ENCODE results near the gene UBR1.
"Not testable (repeated sequence)": the region's sequence is repeated elsewhere in the genome, so short reads cannot be mapped to it uniquely, and the experiment has no call there.

UBR1 gene

GRCh38 chr15:43048935-43049334, 56.9 kb downstream of the UBR1 start:
- no peak for DNase-seq

DNA sequence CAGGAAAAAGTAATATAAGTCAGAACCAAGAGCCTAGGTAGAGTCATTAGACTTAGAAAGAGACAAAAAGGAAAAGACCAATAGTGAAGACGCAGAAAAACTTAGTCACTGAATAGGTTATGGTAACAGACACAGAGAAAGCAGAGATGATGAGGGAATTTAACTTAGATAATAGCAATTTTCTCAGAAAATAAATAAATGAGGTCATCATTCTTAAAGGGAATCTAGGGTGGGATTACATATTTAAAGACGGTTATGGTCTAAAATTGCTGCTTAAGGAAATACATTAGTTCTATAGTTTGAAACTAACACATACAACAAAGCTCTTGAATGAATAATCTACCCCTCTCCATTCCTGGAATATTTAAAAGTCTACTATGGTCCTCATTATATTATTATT, 59.4 kb downstream of the UBR1 start:
- no peak for DNase-seq

DNA sequence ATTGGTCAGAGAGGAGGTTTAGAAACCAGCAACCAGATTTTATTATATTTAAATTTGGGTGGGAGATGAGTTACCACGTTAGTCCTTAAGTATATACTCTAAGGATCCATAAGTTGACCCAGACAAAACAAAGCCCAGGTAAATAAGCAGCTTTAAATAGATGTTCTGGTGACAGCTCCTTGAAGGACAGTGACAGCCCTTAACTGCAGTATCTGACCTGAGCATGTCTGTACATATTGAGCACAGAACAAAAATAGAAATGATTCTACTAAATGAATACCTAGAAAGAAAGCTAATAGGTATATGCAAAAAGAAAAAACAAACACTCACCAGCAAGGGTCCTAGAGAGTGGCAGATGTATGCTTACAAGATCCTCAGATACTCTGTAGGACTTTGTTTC, 63.0 kb downstream of the UBR1 start:
- DNase-seq: no peak

DNA sequence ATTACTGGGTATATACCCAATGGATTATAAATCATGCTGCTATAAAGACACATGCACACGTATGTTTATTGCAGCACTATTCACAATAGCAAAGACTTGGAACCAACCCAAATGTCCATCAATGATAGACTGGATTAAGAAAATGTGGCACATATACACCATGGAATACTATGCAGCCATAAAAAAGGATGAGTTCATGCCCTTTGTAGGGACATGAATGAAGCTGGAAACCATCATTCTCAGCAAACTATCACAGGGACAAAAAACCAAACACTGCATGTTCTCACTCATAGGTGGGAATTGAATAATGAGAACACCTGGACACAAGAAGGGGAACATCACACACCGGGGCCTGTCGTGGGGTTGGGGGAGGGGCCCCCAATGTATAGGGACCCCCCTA, 64.8 kb downstream of the UBR1 start:
- DNase-seq: not testable (repeated sequence)

DNA sequence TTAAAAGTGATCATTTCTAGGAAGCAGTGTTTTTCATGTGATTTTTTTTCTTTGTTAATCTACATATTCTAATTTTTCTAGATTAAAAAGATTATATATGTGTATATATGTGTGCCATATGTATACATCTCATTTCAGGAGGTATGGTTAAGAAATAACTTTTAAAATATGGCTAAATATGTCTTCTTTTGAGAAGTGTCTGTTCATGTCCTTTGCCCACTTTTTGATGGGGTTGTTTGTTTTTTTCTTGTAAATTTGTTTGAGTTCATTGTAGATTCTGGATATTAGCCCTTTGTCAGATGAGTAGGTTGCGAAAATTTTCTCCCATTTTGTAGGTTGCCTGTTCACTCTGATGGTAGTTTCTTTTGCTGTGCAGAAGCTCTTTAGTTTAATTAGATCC, 70.6 kb downstream of the UBR1 start:
- not testable (repeated sequence) for DNase-seq

- peak; percentile 34 to 75 (median 56) for DNase-seq
These were observed 76.4 kb downstream of the UBR1 start for GRCh38 chr15:43029476-43029875.

DNA sequence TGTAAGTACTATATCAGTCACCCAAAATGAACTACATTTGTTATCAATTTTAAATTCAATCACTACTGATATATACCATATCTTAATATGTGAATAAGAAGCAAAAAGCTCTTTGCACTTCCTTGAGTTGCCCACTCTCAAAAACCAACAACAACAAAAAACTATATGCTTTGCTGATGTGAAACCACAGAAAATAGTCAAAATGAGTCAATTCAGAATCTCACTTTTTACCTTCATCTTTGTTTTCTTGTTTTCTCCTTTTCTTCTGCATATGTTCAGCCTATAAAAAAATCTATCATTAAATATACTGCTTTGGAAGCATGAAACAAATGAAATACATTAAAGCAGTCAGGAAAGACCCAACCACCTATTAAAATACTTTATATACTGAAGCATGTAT, 80.7 kb downstream of the UBR1 start:
- DNase-seq: no peak

DNA sequence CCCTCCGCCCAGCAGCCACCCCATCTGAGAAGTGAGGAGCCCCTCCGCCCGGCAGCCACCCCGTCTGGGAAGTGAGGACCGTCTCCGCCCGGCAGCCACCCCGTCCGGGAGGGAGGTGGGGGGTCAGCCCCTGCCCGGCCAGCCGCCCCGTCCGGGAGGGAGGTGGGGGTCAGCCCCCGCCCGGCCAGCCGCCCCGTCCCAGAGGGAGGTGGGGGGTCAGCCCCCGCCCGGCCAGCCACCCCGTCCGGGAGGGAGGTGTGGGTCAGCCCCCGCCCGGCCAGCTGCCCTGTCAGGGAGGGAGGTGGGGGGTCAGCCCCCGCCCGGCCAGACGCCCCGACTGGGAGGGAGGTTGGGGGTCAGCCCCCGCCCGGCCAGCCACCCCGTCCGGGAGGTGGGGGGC, 91.2 kb downstream of the UBR1 start:
- DNase-seq: not testable (repeated sequence)

DNA sequence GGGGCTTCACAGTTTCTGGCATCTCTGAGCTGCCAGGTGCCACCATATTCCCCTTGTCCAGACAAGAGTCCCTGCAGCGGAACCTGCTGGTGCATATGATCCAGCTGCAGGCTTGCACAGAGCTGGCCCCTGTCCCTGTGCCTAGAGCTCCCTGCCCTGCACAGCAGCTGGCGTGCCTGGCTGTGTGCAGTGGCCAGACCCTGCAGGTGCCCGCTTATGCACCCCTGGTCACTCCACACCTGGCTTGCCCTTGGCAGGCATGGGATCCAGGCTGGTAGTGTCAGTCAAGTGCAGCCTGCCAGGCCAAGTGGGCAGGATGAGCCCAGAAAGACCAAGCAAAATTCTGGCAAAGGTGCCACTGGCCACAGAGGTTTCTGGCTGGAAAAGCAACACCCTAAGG, 96.6 kb downstream of the UBR1 start:
- no peak for DNase-seq

DNA sequence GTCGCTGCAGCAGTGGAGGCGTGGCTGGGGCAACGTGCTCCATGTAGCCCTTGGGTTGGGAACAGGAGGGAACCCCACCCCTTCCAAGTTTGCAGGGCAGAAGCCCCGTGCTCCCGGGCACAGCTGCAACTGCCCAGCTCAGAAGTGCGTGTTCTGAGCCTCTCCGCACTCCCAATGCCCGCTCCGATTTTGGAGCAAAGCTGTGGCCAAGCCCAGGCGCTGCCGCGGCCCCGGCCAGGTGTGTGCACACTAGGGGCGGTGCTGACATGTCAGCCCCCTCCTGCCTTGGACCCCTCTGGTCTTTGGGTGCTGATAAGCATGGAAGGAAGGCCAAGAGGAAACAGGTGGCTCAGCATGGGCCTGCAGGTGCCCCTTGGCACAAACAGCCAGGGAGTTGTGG, 97.7 kb downstream of the UBR1 start:
- no peak for DNase-seq

- DNase-seq: no peak
These were observed 98.3 kb downstream of the UBR1 start for GRCh38 chr15:43007551-43007950.

- DNase-seq: no peak
These were observed 98.8 kb downstream of the UBR1 start for GRCh38 chr15:43006991-43007390.

DNA sequence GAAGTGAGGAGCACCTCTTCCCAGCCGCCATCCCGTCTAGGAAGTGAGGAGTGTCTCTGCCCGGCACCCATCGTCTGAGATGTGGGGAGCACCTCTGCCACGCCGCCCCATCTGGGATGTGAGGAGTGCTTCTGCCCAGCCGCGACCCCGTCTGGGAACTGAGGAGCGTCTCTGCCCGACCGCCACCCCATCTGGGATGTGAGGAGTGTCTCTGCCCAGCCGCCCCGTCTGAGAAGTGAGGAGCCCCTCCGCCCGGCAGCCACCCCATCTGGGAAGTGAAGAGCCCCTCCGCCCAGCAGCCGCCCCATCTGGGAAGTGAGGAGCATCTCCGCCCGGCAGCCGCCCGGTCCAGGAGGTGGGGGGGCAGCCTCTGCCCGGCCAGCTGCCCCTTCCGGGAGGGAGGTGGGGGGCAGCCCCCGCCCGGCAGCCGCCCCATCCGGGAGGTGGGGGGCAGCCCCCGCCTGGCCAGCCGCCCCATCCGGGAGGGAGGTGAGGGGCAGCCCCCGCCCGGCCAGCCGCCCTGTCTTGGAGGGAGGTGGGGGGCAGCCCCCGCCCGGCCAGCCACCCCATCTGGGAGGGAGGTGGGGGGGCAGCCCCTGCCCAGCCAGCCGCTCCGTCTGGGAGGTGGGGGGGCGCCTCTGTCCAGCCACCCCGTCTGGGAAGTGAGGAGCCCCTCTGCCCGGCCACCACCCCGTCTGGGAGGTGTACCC, 100.8 kb downstream of the UBR1 start:
- not testable (repeated sequence) for DNase-seq

GRCh38 chr15:42999201-42999779, 106.5 kb downstream of the UBR1 start:
- DNase-seq: no peak

DNA sequence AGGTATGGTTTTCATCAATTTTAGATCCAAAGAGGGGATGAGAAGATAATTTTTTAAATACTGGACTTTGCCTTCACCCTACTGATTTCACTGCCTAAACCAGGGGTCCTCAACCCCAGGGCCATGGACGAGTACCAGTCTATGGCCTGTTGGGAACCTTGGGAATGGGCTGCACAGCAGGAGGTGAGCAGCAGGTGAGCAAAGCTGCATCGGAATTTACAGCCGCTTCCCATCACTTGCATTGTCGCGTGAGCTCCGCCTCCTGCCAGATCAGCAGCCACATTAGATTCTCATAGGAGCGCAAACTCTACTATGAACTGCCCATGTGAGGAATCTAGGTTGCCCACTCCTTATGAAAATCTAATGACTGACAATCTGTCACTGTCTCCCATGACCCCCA, 109.0 kb downstream of the UBR1 start:
- no peak for DNase-seq

GRCh38 chr15:42994546-42994945, 111.3 kb downstream of the UBR1 start:
- no peak for DNase-seq

DNA sequence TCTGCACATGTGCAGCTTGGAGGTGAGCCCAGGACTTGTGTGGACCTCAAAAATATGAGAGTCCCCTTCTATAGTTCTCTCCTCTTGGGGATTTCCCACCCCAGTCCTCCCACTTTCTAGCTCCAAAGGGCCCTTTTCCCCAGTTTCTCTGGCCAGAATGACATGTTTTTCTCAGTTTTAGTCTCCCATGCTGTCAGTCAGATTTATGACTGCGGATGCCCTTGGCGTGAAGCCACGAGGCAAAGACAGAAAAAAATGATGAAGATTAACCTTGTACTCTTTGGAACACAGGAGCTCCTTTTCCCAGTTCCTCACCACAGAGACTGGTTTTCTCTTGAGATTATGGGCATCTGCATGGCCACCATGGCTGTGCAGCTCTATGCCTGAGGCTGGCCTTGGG, 113.2 kb downstream of the UBR1 start:
- no peak for DNase-seq

GRCh38 chr15:42986693-42987342, 119.0 kb downstream of the UBR1 start:
- no peak for DNase-seq

- peak; percentile 6 to 61 (median 34) for DNase-seq
These were observed 121.3 kb downstream of the UBR1 start for GRCh38 chr15:42984493-42985034.

DNA sequence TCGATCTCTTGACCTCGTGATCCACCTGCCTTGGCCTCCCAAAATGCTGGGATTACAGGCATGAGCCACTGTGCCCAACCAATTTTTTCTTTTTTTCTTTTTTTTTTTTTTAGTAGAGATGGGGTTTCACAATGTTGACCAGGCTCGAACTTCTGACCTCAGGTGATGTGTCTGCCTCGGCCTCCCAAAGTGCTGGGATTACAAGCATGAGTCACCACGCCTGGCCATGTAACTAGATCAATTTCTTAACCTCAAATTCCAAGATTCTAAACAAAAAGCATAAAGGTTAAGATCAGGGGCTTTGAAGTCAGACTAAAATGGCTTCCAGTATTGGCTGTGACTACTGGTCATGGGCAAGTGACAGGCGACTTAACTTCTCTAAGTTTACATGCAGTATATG, 126.7 kb downstream of the UBR1 start:
- not testable (repeated sequence) for DNase-seq

DNA sequence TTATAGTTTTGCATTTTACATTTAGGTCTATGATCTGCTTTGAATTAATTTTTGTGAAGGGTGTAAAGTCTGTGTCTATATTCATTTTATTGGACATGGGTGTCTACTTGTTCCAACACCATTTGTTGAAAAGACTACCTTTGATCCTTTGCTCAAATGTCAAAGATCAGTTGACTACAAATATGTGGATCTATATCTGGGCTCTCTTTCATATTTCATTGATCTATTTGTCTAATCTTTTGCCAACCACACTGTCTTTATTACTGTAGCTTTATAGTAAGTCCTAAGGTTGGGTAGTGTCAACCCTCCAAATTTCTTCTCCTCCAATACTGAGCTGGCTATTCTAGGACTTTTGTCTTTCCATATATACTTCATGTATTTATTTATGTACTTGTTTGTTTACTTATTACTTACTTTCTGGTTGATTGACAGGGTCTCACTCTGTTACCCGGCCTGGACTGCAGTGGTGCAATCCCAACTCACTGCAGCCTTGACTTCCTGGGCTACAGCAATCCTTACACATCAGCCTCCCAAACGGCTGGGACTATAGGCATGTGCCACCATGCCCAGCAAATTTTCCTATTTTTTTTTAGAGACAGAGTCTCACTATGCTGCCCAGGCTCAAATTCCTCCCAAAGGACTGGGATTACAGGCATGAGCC, 131.5 kb downstream of the UBR1 start:
- DNase-seq: no peak

DNA sequence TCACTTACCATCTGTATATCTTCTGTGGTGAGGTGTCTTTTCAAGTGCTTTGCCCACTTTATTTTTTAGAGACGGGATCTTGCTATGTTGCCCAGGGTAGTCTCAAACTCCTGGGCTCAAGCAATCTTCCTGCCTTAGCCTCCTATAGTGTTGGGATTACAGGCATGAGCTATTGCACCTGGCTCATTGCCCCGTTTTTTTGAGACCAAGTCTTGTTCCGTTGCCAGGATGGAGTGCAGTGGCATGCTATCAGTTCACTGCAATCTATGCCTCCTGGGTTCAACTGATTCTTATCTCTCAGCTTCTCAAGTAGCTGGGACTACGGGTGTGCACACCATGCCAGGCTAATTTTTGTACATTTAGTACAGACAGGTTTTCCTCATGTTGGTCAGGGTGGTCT, 132.7 kb downstream of the UBR1 start:
- no peak for DNase-seq

GRCh38 chr15:42971830-42972229, 134.0 kb downstream of the UBR1 start:
- no peak for DNase-seq
